GM19328 (cell line): ENCODE measurements around the gene G3BP1.
"Not testable (repeated sequence)": the region's sequence is repeated elsewhere in the genome, so short reads cannot be mapped to it uniquely, and the experiment has no call there.

Experiments
- ATAC-seq: cut with Tn5 transposase; IDR thresholded peaks from one replicate; pipeline ENCODE4 v1.9.1; 2021; ENCODE audit warnings: mild to moderate bottlenecking, moderate library complexity; ENCODE audit not compliant: unreplicated experiment

The G3BP1 gene

DNA sequence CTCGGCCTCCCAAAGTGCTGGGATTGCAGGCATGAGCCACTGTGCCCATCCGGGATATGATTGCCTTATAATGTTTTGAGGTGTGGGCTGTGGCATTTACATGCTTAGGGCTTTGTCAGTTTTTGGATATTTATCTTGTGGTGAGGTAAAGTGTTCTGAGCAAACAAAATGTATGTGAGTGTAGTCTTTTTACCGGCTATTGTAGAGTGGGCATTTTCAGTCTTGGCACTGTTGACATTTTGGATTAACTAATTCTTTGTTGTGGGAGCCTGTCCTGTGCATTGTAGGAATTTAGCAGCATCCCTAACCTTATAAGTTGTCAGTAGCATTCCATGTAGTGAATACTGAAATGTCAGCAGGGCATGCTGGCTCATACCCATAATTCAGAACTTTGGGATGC lies 21.6 kb downstream of the G3BP1 start:
- no peak for ATAC-seq

GRCh38 chr5:151795426-151795825 lies 23.7 kb downstream of the G3BP1 start:
- no peak for ATAC-seq

DNA sequence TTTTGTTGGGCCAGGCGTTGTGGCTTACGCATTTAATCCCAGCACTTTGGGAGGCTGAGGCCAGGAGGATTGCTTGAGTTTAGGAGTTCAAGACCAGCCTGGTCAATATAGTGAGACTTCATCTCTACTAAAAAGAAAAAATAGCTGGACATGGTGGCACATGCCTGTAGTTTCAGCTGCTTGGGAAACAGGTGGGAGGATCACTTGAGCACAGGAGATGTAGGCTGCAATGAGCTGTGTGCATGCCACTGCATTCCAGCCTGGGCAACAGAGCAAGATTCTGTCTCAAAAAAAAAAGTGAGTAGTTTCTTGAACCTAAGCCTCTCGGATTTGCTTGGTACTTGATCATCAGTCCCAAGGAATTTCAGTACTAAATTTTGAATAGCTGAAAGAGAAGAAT lies 26.9 kb downstream of the G3BP1 start:
- ATAC-seq, result no peak

DNA sequence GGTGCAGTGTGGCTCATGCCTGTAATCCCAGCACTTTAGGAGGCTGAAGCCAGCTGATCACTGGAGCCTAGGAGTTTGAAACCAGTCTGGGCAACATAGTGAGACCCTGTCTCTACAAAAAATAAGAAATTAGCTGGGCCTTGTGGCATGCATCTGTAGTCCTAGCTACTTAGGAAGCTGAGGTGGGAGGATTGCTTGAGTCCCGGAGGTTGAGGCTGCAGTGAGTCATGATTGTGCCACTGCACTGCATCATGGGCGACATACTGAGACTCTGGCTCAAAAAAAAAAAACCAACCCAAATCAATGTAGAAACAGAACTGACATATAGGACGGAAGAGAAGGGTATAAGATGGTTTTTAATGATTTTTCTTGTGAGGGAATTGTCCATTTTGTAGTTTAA lies 27.7 kb downstream of the G3BP1 start:
- ATAC-seq, result no peak

DNA sequence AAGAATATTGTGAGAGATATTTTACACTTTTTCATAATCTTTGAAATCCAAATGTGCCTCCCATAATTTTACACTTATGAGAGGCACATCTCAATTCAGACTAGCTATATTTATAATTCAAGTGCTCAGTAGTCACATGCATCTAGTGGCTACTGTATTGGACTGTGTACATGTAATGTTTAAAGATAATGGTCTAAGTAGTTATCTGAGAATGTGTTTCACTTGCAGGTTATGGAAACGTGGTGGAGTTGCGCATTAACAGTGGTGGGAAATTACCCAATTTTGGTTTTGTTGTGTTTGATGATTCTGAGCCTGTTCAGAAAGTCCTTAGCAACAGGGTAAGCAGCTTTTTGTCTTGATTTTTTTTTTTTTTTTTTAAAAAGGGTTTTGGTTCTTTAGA lies 28.8 kb downstream of the G3BP1 start:
- no peak for ATAC-seq

- ATAC-seq, result no peak
Measured at GRCh38 chr5:151805414-151806223, 33.9 kb downstream of the G3BP1 start.

- no peak for ATAC-seq
Measured at GRCh38 chr5:151808451-151809169, 36.9 kb downstream of the G3BP1 start.

- no peak for ATAC-seq
Measured at GRCh38 chr5:151810449-151810848, 38.7 kb downstream of the G3BP1 start.

GRCh38 chr5:151810897-151811296 lies 39.1 kb downstream of the G3BP1 start:
- ATAC-seq, result no peak

GRCh38 chr5:151811593-151812321 lies 40.0 kb downstream of the G3BP1 start:
- ATAC-seq, result no peak

DNA sequence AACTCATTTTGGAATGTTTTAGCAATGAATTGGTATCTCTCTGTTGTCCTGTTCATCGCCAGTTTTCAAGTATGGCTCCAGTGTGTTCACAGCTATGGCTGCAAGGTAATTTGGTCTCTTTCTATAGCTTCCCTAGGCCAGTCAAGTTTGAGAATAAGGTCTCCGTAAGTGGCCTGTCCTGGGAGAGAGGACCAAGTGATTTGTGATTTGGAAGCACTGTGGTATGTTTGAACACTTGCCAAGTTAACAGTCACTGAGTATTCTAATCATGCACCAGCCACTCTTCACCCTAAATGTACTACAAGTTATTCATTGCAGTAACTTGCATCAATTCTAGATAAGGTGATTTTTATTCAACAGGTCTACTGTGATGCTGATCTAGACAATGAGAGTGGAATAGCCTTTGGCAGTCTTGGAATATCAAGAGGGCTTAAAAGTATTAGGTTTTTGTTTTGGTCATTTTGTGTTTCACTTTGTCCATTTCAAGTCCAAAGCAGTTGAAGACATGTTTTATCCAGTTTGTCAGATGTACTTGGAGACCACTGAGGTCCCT lies 41.1 kb downstream of the G3BP1 start:
- no peak for ATAC-seq

DNA sequence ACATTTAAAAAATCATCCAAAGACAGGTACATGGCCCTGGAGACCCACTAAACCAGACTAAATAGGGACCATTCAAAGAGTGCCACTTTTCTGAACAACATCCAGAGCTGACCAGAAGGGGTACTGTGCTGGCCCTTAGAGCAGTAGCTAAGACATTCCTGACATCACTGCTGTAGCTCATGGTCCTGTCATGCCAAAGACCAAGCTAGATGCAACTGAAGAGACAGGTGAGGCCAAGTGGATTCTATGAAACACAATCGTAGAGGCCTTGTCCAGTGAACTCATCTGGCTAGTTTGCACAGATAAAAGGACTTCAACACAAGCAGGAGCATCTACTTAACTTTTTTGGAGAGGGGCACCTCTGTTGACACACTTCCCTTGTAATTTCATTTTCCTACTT lies 43.3 kb downstream of the G3BP1 start:
- ATAC-seq, result no peak

GRCh38 chr5:151819830-151820229 lies 48.1 kb downstream of the G3BP1 start:
- ATAC-seq, result no peak

DNA sequence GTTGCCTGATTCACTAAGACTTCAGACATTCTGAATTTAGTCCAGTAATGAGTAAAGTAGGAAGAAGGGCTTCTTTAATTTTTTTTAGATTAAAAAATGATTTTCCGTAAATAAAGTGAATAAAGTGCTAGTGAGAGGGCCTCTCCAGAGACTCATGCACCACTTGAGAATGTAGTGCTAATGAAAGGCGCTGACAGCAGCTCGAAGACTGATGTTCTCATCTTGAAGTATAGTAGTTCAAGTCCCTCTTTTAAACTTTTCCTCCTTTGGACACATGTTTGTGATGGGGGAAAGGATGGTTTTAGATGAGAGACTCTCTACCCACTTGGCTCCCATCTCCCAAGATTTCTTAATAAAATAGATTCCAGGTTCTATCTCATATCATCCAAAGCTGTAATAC lies 48.5 kb downstream of the G3BP1 start:
- ATAC-seq, result no peak

DNA sequence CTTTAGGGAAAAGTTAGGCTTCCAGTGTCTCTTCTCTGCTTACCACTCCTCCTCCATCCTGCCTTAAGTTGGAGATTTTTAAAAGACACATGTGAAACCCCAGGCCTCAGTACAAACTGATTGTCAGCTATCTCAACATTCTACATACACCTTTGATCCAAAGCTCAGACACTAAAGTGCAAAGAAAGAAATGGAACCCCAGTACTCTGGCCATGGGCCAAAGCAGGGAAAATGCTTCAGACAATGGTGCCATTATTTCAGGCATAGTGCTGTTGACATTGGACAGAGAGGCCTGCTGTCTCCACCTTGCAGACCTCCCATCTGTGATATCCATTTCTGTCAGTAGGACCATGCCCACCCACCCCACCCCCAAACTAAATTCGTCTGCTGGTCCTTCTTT lies 49.1 kb downstream of the G3BP1 start:
- no peak for ATAC-seq

DNA sequence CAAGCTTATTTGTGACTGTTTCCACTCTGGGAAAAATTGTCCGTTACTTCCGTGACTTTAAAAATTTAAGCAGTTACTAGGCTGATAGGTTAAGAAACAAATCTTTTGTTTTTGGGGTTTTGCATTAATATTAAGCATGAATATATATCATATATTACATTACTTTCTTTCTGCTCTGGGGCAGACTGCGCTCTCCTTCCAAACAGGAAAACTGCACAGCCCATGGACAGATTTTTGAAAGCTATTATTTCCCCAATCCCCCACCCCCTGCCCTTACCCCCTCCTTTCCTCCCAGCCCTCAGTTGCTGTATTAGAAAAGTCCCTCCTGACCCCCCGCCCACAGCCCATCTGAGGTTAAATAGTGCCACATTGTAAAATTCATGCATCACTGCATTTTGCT lies 50.4 kb downstream of the G3BP1 start:
- no peak for ATAC-seq

DNA sequence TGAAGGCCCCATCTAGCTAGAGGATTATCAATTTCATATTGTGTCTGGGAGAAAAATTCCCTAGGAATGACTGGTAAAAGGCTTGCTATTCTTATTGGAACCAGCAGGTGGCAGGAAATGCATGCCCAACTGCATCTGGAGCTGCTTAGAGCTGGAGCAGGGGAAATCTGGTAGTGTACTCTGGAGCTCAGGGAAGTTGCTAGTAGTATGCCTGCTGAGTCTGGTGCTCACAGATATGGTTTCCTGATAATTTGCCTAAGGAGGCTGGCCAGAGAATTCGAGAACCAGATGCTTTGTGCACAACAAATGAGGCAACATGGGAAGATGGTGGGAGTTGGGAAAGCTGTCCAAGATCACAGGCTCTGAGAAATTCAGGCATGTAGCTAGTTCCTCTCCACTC lies 53.7 kb downstream of the G3BP1 start:
- ATAC-seq, result peak; percentile 50

DNA sequence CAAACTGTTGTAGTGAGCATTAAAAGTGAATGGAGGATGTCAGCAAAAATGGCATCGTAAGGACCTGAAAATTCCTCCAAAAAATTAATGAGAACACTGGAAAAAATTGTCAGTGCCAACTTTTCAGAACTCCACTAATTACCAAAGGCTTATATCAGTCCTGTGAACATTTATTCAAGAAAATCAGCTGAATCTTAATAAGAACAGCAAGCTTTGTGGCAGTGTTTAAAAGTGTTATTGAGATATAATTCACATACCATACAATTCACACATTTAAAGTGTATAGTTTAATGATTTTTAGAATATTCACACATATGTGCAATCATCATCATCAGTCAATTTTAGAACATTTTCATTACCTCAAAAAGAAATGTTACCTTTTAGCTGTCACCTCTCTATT lies 57.6 kb downstream of the G3BP1 start:
- ATAC-seq, result no peak

GRCh38 chr5:151832843-151833242 lies 61.1 kb downstream of the G3BP1 start:
- not testable (repeated sequence) for ATAC-seq

- no peak for ATAC-seq
Measured at GRCh38 chr5:151846765-151847164, 75.0 kb downstream of the G3BP1 start.

DNA sequence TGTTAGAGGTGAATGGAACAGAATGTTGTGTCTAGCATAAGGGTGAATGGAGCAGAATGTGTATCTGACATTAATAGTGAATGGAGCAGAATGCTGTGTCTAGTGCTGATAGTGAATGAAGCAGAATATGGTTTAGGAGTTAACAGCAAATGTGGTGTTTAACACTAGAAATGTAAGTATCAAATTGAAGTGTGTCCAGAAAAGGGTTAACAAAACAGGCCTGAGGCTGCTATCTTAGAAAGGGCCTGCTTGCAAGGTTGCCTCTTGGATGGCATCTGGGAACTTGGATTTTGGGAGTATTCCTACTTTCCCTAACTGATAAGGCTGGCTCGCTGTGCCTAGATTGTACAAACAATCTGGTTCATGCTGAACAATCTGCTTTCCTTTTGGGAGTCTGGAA lies 76.1 kb downstream of the G3BP1 start:
- no peak for ATAC-seq
